GM18861 (cell line): Measurements from ENCODE around the gene CDC7.
A peak's percentile ranks its signal among the peaks of the same experiment; 100 is the strongest.
"Not testable (repeated sequence)": the region's sequence is repeated elsewhere in the genome, so short reads cannot be mapped to it uniquely, and the experiment has no call there.

Source experiments
- ATAC-seq: cut with Tn5 transposase; IDR thresholded peaks from one replicate; pipeline ENCODE4 v1.9.1; 2021; ENCODE audit not compliant: unreplicated experiment

The CDC7 gene

DNA sequence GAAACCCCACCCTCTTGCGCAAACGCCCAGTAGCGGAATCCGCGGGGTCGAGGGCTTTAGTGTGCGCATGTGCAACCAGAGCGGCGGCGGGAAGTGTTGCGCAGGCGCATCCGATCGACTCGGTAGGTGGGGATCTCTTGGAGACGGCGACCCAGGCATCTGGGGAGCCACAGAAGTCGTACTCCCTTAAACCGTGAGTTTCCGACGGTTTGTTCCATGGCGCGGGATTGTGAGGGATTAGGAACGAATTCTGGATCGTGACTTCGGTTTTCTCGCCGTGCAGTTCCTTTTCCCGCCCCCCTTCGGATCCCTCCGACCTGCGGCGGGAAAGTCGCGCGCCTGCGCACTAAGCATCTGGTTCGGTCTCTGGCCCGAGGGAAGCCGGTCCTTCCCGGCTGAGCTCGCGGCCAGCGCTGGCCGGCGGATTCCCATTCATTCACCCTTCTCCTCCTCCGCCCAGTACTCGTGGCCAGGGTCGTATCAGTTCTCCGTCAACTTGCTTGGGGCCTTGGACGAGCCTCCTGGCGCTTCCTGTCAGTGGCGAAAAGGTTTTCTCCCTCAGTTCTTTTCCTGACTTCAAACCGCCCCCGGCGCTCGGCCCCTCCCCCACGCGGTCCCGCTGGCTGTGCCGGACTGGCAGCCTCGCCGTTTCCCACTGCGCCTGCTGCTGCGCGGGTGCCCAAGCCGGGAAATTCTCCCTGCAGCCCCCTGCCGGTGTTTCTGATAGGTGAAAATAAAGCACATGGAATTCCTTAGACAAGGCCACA is at the start of gene CDC7:
TSS of gene CDC7 (plus strand) at position 96 of the 767 bp plus-strand sequence. CDS start 866 bp downstream, outside the sequence.
- peak; percentile 60 for ATAC-seq

GRCh38 chr1:91454136-91454535 is 46.5 kb upstream of the CDC7 start:
- no peak for ATAC-seq

DNA sequence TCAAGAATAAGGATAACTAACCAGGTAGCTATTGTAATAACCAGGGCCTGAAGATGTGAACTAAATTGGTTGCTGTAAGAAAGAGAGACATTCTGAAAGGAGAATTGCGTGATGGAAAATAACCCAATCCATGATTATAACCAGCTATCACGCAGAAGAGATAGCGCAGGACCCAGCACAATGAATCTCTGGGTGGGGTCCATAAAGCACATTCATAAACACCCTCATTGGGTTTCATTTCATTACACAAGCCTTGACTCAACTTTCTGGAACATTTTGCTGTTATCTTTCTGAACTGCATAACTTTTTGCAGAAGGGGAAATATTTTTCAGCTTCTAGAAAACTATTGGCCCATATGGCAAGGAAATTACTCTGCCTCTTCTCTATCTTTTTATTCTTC is 45.3 kb upstream of the CDC7 start:
- no peak for ATAC-seq

- no peak for ATAC-seq
Observed at GRCh38 chr1:91455896-91456295, 44.8 kb upstream of the CDC7 start.

DNA sequence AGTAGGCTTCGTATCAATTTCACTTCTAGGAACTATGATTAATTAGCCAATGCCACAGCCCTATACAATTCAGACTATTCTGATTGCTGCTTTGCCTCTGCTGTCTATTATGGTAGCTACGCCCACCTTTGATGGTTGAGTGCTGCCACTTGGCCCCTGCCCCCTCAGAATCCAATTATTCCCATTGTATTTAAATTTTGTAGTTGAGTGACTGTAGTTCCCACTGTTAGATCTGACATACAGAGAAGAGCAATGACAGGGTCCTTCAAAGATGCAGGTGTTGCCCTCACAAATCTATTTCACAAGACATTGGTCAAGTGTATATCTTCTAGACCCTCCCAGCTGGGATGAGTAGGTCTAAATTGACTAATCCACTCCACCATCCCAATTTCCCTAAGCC is 35.3 kb upstream of the CDC7 start:
- ATAC-seq: not testable (repeated sequence)

GRCh38 chr1:91476533-91477217 is 24.0 kb upstream of the CDC7 start:
- ATAC-seq: no peak

DNA sequence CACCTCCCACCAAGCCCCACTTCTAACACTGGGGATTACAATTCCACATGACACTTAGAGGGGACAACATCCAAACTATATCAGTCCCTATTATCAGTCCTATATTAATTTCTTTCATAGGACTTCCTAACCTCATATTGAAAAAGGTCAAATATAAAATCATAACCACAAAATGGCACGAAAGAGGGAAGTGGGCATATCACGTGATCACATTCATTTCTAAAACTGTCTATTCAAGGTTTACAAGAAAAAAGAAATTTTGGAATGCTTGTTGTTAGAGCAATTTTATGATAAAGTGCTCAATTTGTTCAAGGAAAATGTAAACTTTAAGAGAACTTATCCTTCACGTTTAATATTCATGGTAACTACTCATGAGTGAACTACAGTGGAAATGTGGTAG is 13.2 kb upstream of the CDC7 start:
- no peak for ATAC-seq

- ATAC-seq: no peak
Observed at GRCh38 chr1:91490501-91490900, 10.2 kb upstream of the CDC7 start.

DNA sequence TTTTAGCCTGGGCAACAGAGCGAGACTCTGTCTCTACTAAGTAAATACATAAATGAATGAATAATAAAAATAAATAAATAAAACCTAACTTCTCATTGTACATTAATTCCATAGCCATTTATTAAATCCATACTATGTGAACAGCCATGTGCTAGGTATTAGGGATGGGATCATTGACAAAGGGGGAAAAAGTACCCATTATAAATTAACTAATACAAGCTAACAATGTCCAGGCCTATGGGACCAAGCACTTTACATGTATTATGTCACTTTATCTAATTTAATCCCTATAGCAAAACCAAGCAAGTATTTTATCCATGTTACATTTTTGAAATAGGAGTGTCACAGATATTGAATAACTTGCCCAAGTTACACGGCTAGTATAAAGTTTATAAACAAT is 2.6 kb upstream of the CDC7 start:
- no peak for ATAC-seq

- ATAC-seq: no peak
Observed at GRCh38 chr1:91498498-91499245, 2.0 kb upstream of the CDC7 start.

DNA sequence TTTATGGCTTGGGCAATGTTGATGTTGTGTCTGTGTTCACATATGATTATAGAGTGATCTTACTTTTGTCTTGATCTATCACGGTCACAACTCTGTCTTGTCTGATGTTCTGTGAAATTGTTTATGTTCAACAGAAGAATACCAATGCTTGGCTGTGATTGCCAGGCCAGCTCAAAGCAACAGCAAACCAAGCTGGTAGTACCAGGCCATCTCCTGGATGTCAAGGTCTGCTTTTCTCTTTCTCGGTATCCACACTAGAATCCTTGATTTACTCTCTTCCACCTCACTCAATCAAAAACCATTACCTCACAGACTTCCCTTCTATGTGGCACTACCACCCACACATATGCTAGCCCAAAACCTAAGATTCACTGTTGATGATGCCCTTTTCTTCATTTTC is 1.3 kb upstream of the CDC7 start:
- no peak for ATAC-seq

- no peak for ATAC-seq
Observed at GRCh38 chr1:91499904-91500755, 521 bp upstream of the CDC7 start.

- ATAC-seq: no peak
Observed at GRCh38 chr1:91501523-91501851, 836 bp downstream of the CDC7 start.

DNA sequence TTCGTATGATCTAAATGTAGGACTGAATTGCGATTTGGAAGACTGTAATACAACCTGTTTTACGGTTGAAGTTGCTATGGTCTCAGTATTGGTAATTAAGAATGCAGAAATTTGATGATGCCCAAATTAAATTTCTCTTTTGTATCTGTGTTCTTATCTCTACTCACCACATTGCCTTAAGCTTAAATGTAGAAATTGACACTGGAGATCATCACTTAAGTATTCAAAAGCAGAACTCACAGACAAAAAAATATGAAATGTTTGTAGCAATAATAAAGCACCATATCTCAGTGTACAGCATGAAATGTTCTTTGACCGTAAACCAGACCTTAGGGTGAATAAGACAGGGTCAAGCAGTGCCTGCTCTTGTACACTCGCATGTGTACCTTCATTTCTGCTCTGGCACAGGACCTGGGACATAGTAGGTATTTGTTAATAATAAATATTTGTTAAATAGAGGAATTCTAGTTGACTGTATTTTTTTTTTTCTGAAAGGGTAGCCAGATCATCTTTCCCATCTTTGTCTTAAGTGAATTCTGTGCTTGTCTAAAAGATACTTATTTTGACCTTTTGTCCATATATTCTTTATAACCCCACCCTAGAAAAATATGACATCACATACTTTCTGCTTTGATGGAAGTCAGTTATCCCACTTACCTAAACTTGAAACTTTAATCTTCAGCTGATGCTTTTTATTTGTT is 1.5 kb downstream of the CDC7 start:
- ATAC-seq: no peak

DNA sequence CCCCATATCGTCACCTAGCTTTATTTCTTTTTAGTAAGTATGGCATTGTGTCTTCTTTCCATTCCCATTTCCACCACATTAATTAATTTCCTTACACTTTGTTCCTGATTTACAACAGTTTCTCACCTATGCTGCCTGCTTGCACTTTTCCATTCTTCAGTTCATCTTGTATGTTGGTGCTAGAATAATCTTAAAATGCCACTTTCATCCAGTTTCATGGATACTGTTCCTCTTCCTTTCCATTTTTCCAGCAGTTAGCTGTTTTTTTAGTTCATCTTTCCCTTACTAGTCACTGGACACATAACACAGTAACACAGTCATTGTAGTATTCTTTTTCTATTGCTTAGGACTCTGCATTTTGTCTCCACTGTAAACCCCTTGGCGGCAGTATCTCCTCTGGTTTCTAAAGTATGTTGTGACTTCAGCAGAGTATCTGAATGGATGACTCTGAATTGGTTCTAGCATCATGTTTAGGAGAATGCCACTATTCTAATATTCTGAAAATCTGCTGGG is 2.1 kb downstream of the CDC7 start:
- ATAC-seq: no peak

GRCh38 chr1:91503332-91503900 is 2.8 kb downstream of the CDC7 start:
- ATAC-seq: no peak

DNA sequence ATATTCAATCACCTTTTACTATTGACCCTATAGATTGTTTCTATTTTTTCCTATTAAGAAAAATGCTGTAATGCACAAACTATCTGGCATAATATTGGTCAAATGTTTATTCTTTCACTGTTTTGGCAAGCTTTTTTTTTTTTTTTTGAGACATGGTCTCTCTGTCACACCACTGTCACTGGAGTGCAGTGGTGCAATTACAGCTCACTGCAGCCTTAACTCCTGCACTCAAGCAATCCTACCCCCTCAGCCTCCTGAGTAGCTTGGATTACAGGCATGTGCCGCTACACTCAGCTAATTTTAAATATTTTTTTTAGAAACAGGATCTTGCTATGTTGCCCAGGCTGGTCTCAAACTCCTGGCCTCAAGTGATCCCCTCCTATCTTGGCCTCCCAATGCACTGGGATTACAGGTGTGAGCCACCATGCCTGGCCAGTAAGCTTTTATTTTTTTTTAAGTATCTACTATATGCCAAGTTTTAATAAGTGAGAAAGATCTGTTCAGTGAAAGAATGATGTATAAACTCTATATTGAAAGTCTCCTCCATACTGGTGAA is 3.4 kb downstream of the CDC7 start:
- ATAC-seq: no peak

DNA sequence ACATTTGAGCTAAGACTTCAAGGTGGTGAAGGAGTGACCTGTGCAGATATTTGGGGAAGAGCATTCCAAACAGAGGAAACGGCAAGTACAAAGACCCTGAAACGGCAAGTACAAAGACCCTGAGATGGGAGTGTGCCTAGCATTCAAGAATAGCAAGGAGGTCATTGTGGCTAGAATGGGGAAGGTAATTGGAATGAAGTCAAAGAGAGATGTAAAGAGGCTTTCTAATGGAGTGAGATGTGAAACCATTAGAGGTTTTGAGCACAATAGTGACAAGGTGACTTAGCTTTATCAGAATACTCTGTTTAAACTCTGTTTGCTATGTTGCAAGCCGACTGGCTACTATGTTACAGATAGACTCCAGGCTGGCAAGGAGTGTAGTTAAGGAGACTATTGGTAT is 4.4 kb downstream of the CDC7 start:
- no peak for ATAC-seq

GRCh38 chr1:91506071-91506470 is 5.4 kb downstream of the CDC7 start:
- ATAC-seq: no peak

DNA sequence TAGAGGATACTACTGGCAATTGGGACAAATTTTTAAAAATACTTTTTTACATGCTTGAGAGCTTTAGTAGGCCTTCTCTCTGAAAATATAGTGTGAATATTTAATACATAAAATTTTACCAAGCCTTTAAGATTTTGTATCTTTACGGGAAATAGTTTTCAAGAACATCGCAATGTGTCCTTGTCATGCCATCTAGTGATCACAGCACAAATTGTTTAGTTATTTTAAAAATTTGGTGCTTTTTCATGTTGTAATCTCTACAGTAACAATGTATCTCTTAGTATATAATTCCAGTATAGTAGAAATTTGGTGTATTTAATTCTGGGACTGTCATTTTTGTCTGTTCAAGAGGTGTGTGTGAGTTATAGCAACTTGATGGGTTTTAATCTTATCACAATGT is 6.7 kb downstream of the CDC7 start:
- ATAC-seq: no peak
